GM12891 (cell line): ENCODE measurements around the gene RASA3.

ENCODE experiments used
- PAX5 ChIP-seq: IDR thresholded peaks from 2 replicates; pipeline ENCODE4 v1.6.1; 2011; ENCODE audit warnings: low read length, moderate library complexity, mild to moderate bottlenecking; ENCODE audit not compliant: insufficient read depth, severe bottlenecking
- POLR2A ChIP-seq: IDR thresholded peaks from 2 replicates; pipeline ENCODE4 v1.6.1; 2011; ENCODE audit warnings: low read depth, low read length, control low read depth
- POLR2AphosphoS5 ChIP-seq: IDR thresholded peaks from 2 replicates; pipeline ENCODE4 v1.6.1; 2011; ENCODE audit warnings: low read depth, low read length, control low read depth
- POU2F2 ChIP-seq: IDR thresholded peaks from 2 replicates; pipeline ENCODE4 v1.6.1; 2011; ENCODE audit warnings: low read depth, mild to moderate bottlenecking, control low read depth, low read length, moderate library complexity

DNA sequence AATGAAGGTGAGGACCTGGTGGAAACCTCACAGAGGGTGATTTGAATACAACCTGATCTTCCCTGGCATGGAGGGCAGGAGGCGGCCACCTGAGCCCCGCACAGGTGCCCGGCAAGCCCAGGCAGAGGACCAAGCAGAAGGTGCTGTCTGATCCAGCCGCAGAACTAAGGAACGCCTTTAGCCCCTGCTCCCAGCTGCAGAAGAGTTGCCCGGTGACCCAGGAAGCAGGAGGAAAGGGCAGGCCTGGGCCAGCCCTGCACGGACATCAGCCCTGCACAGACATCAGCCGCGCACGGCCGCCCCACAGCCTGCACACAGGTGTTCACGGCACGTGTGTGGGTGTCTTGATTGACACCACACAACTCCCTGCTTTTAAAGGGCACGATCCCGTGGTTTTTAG is 43.1 kb downstream of the RASA3 start:
- TF ChIP-seq POLR2A (no peak), POLR2AphosphoS5 (no peak), PAX5 (no peak), POU2F2 (no peak)
